ENCODE data around the gene WDR55. TPM values are rescaled to one million over a fixed set of nuclear protein-coding genes. Genes with fewer than 3 reads are reported as not detected.
"Not testable (repeated sequence)": the region's sequence is repeated elsewhere in the genome, so short reads cannot be mapped to it uniquely, and the experiment has no call there.

The WDR55 gene
- 10 to 100 TPM; 13.2 to 15.3 (median 14.3) TPM for polyA plus RNA-seq (ENCODE audit: insufficient read length in 4 of 4)

DNA sequence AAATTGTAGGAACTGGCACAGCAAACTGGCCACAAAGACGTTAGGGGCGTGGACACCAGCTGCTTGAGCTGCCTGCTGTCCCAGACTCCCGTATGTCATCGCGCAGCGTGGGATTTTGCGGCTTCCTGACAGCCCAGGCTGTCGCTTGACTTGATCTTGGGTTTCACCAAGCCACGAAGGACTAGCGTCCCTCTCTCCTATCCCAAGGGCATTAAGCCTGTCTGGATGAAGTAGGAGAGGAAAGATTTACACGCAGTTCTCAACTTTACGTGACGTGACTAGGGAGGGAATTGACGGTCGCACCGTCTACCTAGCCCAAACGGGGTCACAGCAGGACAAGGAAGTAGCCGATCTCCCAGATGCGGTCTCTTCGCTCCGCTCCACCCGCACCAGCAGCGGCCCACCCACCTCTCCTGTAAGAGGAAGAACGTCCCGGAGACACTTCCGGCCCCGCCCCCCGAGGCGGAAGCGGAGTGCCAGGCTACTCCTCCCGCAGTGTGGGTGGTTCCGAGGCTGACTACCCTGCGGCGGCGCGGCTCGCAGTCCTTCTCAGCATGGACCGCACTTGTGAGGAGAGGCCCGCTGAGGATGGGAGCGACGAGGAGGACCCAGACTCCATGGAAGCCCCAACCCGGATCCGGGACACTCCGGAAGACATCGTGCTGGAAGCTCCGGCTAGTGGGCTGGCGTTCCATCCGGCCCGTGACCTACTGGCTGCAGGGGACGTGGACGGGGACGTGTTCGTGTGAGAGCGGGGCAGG lies at the start of gene WDR55:
Gene WDR55 (plus strand): TSS at position 546 of the 761 bp plus-strand sequence. CDS start 9 bp downstream, at position 555.
- peak; percentile 80 to 85 (median 81) for DNase-seq (ENCODE audit: low read depth in 4 of 4, low spot score in 3 of 4)

- no peak for DNase-seq (ENCODE audit: low read depth in 4 of 4, low spot score in 3 of 4)
Measured at GRCh38 chr5:140622301-140622700, 42.4 kb upstream of the WDR55 start.

DNA sequence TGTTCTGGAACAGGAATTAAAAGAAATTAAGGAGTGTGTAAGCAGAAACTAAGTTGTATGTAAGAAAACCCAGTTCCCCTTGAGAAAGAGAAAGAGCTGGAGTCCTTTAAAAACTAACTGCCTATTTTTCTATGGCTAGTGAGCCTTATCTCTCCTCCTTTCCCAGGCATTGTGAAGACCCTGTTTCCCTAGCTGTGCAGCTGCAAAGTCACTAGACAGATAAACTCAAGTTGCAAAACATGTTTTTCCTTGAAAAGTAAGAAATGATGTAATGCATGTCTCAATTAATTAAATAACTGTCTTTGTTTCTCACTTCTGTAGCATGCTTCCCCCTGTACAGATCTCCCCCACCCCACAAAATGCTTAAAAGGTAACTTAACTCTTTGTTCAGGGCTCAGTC lies 41.6 kb upstream of the WDR55 start:
- DNase-seq (ENCODE audit: low read depth in 4 of 4, low spot score in 3 of 4), result not testable (repeated sequence)

- not testable (repeated sequence) for DNase-seq (ENCODE audit: low read depth in 4 of 4, low spot score in 3 of 4)
Measured at GRCh38 chr5:140624886-140625285, 39.8 kb upstream of the WDR55 start.

DNA sequence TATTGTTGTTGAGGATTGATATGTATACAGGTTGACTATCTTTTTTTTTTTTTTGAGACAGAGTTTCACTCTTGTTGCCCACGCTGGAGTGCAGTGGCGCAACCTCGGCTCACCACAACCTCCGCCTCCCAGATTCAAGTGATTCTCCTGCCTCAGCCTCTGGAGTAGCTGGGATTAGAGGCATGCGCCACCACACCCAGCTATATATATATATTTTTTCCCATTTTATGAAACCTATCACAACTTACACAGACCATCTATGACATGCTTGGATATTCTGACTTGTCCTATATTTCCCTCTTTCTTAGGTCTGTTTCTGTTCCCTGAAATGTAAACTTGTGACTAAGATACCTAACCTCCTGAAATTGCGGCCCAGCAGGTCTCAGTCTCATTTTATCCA lies 36.7 kb upstream of the WDR55 start:
- DNase-seq (ENCODE audit: low read depth in 4 of 4, low spot score in 3 of 4), result no peak

- no peak for DNase-seq (ENCODE audit: low read depth in 4 of 4, low spot score in 3 of 4)
Measured at GRCh38 chr5:140628711-140629110, 36.0 kb upstream of the WDR55 start.

GRCh38 chr5:140630292-140631035 lies 34.2 kb upstream of the WDR55 start:
- DNase-seq (ENCODE audit: low read depth in 4 of 4, low spot score in 3 of 4), result no peak

DNA sequence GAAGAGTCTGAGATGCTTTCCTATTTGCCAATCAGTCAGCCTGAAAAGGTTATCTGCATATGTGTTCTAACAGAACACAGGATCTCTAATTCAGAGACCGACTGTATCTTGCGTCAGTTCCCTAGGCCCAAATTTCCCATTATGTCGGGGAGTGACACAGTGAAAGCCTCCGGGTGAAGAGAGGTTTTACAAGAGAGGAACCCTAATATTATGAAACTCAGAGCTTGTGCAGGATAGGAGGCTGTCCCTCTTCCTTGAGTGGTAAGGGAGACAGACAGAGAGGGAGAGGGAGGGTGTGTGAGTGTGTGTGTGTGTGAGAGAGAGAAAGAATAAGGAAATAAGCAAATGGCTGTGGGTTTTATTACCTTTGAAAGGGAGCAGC lies 33.7 kb upstream of the WDR55 start:
- DNase-seq (ENCODE audit: low read depth in 4 of 4, low spot score in 3 of 4), result no peak

DNA sequence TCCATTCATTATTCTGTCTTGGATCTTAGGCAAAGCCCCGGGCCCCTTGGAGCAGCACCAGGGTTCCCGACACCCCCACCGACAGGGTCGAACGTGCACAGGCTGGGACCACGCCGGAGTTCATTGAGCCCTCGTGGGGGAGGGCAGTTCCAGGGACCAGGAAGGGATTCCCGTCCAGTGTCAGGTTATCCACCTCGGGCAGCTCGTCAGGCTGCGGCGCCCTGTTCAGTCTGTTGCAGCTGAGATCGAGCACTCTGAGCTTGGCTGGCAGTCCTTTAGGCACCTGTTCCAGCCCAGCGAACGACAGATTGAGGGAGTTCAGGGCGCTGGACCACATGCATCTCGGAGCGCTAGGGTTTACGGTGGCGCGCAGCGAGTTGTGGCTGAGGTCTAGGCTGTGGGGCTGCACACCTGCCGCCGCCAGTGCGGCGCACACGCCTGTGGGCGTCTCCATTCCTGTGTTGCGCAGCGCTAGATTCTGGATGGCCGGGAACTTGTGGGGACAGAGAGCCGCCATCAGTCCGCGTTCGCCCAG lies 32.8 kb upstream of the WDR55 start:
- peak in 2 of 4 donors; percentile 8 to 14 for DNase-seq (ENCODE audit: low read depth in 4 of 4, low spot score in 3 of 4)

GRCh38 chr5:140632366-140633020 lies 32.2 kb upstream of the WDR55 start:
- DNase-seq (ENCODE audit: low read depth in 4 of 4, low spot score in 3 of 4), result peak in 1 of 4 donors; percentile 3

DNA sequence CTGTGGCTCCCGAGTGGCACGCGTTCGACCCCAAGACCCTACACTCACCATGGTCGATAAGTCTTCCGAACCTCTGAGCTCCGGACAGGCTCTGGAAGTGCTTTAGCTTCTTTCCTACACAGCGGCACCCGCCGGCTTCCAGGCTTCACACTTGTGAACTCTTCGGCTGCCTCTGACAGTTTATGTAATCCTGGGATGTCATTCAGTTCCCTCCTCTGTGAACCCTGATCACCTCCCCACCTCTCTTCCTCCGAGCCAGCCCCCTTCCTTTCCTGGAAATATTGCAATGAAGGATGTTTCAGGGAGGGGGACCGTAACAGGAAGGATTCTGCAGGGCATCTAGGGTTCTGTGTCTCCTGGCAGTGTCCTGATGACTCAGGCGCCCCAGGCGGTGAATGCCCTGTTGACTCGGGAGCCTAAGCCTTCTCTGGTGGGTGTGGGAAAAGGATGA lies 31.7 kb upstream of the WDR55 start, which contains the start of gene CD14:
Gene CD14 (minus strand): TSS at position 155 of the 451 bp plus-strand sequence. CDS start 104 bp downstream, at position 51.
- DNase-seq (ENCODE audit: low read depth in 4 of 4, low spot score in 3 of 4), result no peak

DNA sequence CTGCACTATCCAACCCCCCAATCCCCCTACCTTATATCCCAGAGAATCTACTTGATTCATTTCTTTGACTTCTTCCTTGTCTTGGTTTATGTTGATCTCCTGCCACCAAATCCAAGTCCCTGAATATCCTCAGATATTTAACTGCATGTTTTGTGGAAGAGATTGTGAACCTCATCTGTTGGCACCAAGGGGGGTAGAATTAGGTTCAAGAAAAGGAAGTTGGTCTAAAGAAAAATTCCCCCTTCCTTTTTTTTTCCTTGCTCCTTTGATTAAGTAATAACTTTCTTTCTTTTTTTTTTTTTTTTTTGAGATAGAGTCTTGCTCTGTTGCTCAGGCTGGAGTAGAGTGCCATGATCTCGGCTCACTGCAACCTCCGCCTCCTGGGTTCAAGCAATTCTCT lies 31.2 kb upstream of the WDR55 start:
- no peak for DNase-seq (ENCODE audit: low read depth in 4 of 4, low spot score in 3 of 4)

GRCh38 chr5:140634103-140634502 lies 30.6 kb upstream of the WDR55 start:
- DNase-seq (ENCODE audit: low read depth in 4 of 4, low spot score in 3 of 4), result no peak

DNA sequence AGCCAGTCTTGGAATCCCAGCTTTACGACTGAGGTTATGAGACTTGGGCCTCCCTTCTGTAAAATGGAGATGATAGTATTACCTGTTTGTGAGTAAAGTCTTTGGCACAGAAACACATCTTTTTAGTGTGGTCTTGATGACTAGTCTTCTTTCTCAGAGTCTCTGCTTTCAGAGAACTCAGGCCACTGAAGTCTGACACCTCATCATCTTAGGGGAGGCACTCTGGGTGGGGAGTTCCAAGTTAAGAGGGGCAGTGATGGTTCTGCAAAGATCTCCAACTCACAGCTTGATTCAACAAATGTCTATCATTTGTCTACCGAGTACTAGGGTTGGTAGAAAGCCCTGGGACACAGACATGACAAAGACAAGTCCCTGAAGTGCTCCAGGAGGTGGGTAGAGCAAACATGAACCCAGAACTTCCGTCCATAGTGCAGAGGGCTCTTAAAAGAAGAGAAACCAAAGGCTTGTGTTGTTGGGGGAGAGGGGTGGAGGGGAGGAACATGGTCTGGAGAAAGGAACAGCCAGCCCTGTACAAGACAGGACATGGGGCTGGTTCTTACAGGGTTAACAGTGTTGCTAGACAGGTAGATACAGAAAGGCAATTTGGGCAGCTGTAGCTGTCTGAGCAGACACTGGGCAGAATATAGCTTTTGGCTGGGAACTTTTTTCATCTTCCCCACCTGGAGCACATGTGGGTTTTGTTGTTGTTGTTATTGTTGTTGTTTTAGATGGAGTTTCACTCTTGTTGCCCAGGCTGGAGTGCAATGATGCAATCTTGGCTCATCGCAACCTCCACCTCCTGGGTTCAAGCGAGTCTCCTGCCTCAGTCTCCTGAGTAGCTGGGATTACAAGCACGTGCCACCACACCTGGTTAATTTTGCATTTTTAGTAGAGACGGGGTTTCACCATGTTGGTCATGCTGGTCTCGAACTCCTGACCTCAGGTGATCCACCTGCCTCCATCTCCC lies 29.1 kb upstream of the WDR55 start:
- no peak for DNase-seq (ENCODE audit: low read depth in 4 of 4, low spot score in 3 of 4)

DNA sequence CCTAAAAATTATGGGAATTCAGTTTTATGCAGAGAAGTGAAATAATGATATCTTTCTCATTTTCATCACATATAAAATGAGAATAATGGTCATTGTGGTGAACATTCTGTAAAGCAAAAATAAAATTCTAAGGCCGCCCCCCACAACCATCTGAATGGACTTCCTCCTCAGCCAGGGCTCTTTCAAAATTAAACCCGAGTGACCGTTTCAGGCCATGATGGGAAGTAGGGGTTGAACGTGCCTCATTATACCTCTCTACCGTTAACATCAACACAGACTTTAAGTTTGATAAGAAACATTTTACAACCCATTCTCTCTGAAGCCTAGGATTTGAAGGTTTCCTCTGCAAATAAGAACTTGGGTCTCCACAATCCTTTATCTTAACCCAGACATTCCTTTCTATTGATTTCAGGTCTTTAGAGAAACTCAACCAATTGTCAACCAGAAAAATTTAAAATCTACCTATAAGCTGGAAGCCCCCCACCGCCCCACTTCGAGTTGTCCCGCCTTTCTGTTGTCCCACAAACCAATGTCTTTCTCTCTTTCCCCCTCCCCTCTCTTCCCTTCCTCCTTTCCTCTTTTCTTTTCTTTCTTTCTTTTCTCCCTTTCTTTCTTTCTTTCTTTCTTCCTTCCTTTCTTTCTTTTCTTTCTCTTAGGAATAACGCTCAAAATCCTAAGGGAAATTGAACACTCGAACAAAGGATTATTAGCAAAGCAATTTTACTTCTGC lies 27.2 kb upstream of the WDR55 start:
- DNase-seq (ENCODE audit: low read depth in 4 of 4, low spot score in 3 of 4), result no peak

DNA sequence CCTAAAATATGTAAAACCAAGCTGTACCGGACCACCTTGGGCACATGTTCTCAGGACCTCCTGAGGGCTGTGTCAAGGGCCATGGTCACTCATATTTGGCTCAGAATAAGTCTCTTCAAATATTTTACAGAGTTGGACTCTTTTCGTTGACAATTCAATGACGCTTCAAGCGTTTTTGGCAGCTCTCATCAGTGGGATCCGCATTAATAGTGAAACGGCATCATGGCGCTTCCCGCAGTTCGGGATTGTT lies 25.9 kb upstream of the WDR55 start:
- not testable (repeated sequence) for DNase-seq (ENCODE audit: low read depth in 4 of 4, low spot score in 3 of 4)

DNA sequence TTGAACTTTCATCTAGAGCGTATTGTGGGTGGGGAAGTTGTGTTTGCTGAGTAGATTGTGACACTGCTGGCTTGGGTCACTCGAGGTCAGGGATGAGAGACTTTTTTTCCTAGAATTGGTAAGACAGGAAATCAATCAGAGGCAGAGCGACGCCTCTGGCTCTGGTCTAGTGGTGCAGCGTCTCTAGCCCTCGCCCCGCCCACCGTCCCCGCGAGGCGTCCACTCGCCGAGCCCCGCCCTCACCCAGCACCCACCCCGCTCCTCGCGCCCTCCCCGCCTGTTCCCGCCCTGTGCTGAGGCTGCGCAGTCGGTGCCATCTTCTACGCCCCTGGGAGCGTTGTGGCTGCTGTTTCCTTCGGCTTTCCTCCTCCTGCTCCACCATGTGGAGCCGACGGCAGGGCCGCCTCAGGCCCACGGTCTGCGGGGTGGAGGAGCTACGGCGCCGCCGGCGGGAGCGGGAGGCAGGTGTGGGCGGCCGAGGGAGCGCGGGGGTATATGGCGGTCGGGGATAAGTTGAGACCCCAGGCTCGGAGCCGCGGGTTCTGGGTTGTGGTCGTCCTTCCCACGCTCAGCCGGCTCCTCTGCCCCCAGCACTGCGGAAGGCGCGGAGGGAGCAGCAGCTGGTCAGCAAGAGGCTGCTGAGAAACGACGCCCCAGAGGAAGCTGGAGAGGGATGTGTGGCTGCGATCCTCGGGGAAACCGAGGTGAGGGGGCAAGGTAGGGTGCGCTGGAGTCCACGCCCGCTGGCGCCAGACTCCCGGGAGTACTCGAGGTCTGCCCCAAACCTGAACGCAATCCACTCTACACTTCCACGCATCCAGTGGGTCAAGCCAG lies 25.3 kb upstream of the WDR55 start, which contains the start of gene TMCO6:
Gene TMCO6 (plus strand): TSS at position 304 of the 834 bp plus-strand sequence. CDS start 77 bp downstream, at position 381.
- peak in 3 of 4 donors; percentile 81 to 87 (median 82) for DNase-seq (ENCODE audit: low read depth in 4 of 4, low spot score in 3 of 4)

GRCh38 chr5:140641716-140642115 lies 23.0 kb upstream of the WDR55 start:
- DNase-seq (ENCODE audit: low read depth in 4 of 4, low spot score in 3 of 4), result no peak
